Ovary (tissue), 9 donors: Measurements from ENCODE around the gene COG3. TPM values are rescaled to one million over a fixed set of nuclear protein-coding genes. Genes with fewer than 3 reads are reported as not detected.
A peak's percentile ranks its signal among the peaks of the same experiment; 100 is the strongest.
"Not testable (repeated sequence)": the region's sequence is repeated elsewhere in the genome, so short reads cannot be mapped to it uniquely, and the experiment has no call there.

Source experiments
- DNase-seq, 5 donors: peaks; one replicate each; pipeline ENCODE4 v3.0.0-alpha.2; 2019 to 2020
- H3K27ac ChIP-seq, 2 donors: fragments of 200-600 bp; one replicate each; pipeline versions ENCODE4 v1.5.1 to v1.8.0; 2019 to 2022
- H3K27me3 ChIP-seq: fragments of 200-600 bp; one replicate; pipeline ENCODE4 v1.8.0; 2022
- H3K36me3 ChIP-seq: fragments of 200-600 bp; sonication (generic); one replicate; pipeline ENCODE4 v1.5.1; 2019
- H3K4me1 ChIP-seq: one replicate; pipeline ENCODE4 v1.8.1; 2013; ENCODE audit warnings: mild to moderate bottlenecking, moderate library complexity; ENCODE audit not compliant: insufficient read depth
- H3K4me3 ChIP-seq: fragments of 200-600 bp; sonication (generic); one replicate; pipeline ENCODE4 v1.5.1; 2017
- H3K9me3 ChIP-seq, 2 donors: fragments of 200-600 bp in 1 of 2; sonication (generic) in 1 of 2; one replicate each; pipeline versions ENCODE4 v1.5.1 to v1.8.1; 2013 to 2019; ENCODE audit warnings: mild to moderate bottlenecking in 1 of 2, moderate library complexity in 1 of 2
- EP300 ChIP-seq: sonication (generic); formaldehyde crosslinking; IDR thresholded peaks from one replicate; pipeline ENCODE4 v1.6.1; 2017; ENCODE audit warnings: antibody characterized with exemption
- POLR2A ChIP-seq: fragments of 450-650 bp; IDR thresholded peaks from one replicate; pipeline ENCODE4 v1.6.1; 2017; ENCODE audit warnings: antibody characterized with exemption, mild to moderate bottlenecking, moderate library complexity
- WGBS, 3 donors: extraction: QIAGEN DNeasy Blood & Tissue Kit in 1 of 3; methylation state at CpG; one replicate each; pipeline versions ENCODE4 v1.1.5 to v1.1.7; 2013 to 2017; 5-methylcytosine and 5-hydroxymethylcytosine counted together
- intact Hi-C, 4 donors: fragments of 100-400 bp; cut with DNase I; formaldehyde crosslinking; loops; one replicate each; pipeline versions ENCODE4 v1.11.0 to v1.15.1; 2022 to 2023
- polyA plus RNA-seq, 2 donors: library from polyadenylated mRNA; stranded (reverse); fragments of 200-250 nt in 1 of 2; fragments of 350-450 nt in 1 of 2; fragmentation: Illumina TruSeq in 1 of 2; extraction: RNeasy Lipid Tissue Mini Kit (QIAGEN cat#74804) in 1 of 2; gene quantifications; one replicate each; pipeline ENCODE4 v1.2.3, GENCODE V29; 2013 to 2014
- total RNA-seq, 7 donors: library from RNA; depleted of rRNA in 2 of 7; stranded (reverse); fragments of >200 nt in 2 of 7; fragmentation: NEBNext Ultra II Directional in 3 of 7; extraction: Animal tissue kit (Norgen Biotek cat#: 25700) in 3 of 7; gene quantifications; one replicate each; pipeline versions ENCODE4 v1.1.0 to v1.2.4, GENCODE V29; 2016 to 2023
- TF ChIP-seq, protein P1 (sequence below), 3 donors: fragments of 450-650 bp in 2 of 3; fragments of 200-600 bp in 1 of 3; IDR thresholded peaks; one replicate each; pipeline versions ENCODE4 v1.5.1 to v1.8.0; 2016 to 2022; ENCODE audit warnings: antibody characterized with exemption in 3 of 3, mild to moderate bottlenecking in 1 of 3
- donor health status: DM: no; HTN: no; CAD: no; lungs with moderate emphysema.
- donor health status: DM: no; HTN: no; CAD: no.
- donor health status: Bipolar disorder and iron deficiency.
- donor health status: DM: yes; HTN: yes; CAD: no.
- donor health status: DM: no; HTN: no; CAD: no.
- donor health status: DM: yes; HTN: yes; CAD: no.

COG3 gene
- total and polyA plus RNA-seq, 9 donors = 17.1 to 37.3 (median 26.9) TPM

DNA sequence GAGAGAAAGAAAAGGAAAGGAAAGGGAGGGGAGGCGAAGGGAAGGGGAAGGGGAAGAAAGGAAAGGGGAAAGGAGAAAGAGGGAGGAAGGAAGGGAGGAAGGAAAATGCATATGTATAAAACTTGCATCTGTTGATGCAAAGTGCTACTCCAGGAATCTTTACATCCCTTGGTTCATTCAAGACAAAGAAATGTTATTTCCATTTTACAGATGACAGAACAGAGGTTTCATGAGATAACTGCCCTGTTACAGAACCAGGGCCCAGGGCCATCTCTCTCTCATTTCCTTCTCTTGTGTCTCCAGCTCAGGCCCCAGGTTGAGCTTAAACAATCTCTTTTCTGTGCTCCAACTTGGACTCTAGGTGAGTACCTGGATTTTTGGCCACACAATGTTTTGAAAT, 44.8 kb upstream of the COG3 start:
- H3K9me3 ChIP-seq = no peaks in the 10 kb centered on the region
- no peak overlapping the region for H3K27ac ChIP-seq
- H3K4me3 ChIP-seq = no peak overlapping the region
- no peaks in the 10 kb centered on the region for H3K36me3 ChIP-seq
- no peaks in the 10 kb centered on the region for H3K27me3 ChIP-seq
- no peak for DNase-seq
- TF ChIP-seq POLR2A = no peak
- TF ChIP-seq, protein P1, sequence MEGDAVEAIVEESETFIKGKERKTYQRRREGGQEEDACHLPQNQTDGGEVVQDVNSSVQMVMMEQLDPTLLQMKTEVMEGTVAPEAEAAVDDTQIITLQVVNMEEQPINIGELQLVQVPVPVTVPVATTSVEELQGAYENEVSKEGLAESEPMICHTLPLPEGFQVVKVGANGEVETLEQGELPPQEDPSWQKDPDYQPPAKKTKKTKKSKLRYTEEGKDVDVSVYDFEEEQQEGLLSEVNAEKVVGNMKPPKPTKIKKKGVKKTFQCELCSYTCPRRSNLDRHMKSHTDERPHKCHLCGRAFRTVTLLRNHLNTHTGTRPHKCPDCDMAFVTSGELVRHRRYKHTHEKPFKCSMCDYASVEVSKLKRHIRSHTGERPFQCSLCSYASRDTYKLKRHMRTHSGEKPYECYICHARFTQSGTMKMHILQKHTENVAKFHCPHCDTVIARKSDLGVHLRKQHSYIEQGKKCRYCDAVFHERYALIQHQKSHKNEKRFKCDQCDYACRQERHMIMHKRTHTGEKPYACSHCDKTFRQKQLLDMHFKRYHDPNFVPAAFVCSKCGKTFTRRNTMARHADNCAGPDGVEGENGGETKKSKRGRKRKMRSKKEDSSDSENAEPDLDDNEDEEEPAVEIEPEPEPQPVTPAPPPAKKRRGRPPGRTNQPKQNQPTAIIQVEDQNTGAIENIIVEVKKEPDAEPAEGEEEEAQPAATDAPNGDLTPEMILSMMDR (IDR thresholded peaks at IDR 0.05) = no peak
- H3K4me1 ChIP-seq = peaks cover 4% of the 10 kb centered on the region
- intact Hi-C loops = loop anchor here in 1 of 4 donors (10.0 kb wide), 1 partner anchor 45 kb away; the partner anchor contains the start of gene COG3
- 88 to 100% (median 91%) methylated on average over 1 of the region's 1 CpG for WGBS, 3 donors

DNA sequence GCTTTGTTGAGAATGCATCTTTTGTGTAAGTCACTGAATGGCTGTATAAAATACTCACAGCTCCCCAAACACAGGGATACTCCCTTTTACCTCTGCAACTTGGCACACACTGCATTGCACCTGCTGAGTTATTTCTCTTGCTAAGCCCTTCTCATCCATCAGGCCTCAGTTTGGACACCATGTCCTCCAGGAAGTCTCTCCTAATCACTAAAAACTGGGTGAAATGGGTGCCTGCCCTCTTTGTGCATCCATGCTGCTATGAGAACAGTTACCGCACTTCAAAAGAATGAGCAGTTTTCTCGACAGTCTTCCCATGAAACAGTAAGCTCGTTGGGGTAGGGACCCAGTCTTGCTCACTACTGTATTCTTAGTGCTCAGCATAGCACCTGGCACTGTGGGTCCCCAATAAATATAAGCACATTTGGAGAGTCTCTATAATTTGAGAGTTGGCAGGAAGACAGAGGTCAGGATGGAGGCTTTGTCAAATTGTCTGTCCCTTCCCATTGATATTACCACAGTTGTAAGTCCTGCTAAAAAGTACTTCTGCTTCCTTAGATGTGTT, 41.9 kb upstream of the COG3 start:
- H3K4me3 ChIP-seq = no peak overlapping the region
- no peaks in the 10 kb centered on the region for H3K9me3 ChIP-seq
- no peaks in the 10 kb centered on the region for H3K36me3 ChIP-seq
- no peak for DNase-seq
- no peak overlapping the region for H3K27ac ChIP-seq
- TF ChIP-seq, protein P1 (IDR thresholded peaks at IDR 0.05) = no peak
- TF ChIP-seq POLR2A = no peak
- 63 to 73% (median 71%) methylated on average over 3 of the region's 3 CpGs for WGBS, 3 donors
- no peaks in the 10 kb centered on the region for H3K27me3 ChIP-seq
- intact Hi-C loops = no loop called here
- no peaks in the 10 kb centered on the region for H3K4me1 ChIP-seq

DNA sequence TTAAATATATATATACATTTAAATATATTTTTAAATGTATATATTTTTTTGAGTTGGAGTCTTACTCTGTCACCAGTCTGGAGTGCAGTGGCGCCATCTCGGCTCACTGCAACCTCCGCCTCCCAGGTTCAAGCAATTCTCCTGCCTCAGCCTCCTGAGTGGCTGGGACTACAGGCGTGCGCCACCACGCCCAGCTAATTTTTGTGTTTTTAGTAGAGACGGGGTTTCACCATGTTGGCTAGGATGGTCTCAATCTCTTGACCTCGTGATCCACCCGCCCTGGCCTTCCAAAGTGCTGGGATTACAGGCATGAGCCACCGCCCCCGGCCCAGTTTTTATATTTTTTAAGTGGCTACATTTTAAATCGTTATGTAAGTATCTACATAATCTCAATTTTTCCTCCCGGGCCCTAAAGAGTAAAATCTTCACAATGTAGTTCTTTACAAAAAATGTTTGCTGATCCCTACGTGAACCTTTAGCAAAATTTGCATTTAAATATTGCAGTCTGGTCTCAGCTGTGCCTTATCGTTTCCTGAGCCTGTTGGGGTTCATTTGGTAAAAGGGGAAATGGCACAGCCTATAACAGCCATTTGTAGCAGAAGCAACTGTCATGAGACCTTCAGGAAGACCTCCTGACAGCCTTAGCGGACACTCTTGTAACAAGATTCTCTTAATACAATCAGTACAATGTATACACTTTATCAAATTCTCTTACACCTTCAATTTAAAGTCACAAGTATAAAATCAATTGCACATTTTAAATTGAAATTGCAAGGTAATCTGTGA, 38.5 kb upstream of the COG3 start:
- H3K4me1 ChIP-seq, DNase-seq, H3K9me3 ChIP-seq, H3K36me3 ChIP-seq, H3K27me3 ChIP-seq, intact Hi-C loops, H3K4me3 ChIP-seq, H3K27ac ChIP-seq: not testable (repeated sequence)
- 80 to 82% (median 81%) methylated on average over 16 of the region's 16 CpGs for WGBS, 3 donors

DNA sequence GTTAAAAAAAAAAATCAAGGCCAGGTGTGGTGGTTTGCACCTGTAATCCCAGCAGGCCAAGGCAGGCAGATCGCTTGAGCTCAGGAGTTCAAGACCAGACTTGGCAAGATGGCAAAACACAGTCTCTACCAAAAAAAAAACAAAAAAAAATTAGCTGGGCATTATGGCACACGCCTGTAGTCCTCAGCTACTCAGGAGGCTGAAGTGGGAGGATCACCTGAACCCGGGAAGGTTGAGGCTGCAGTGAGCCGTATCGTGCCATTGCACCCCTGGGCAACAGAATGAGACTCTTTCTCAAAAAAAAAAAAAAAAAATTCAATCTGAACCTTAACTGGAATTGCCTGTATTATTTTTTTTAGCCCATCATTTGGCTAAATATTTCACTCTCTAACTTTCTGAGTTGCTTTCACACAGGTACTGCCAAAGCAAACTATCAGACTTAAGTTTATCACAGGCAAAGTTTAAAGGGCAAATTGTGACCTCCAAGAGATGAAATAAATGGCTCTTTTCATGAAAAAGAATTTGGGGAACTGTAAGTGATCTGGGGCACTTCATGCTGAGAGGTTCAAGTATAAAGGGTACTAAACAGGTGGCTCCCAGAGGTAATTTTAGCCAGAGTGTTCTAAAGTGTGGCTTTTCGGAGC, 31.9 kb upstream of the COG3 start:
- Histone ChIP-seq H3K27ac (peak overlapping the region in 1 of 2 donors; percentile 20), H3K4me1 (no peaks in the 10 kb centered on the region), H3K36me3 (no peaks in the 10 kb centered on the region), H3K9me3 (no peaks in the 10 kb centered on the region), H3K27me3 (no peaks in the 10 kb centered on the region), H3K4me3 (no peak overlapping the region)
- 94 to 97% (median 95%) methylated on average over 6 of the region's 6 CpGs for WGBS, 3 donors
- intact Hi-C loops = no loop called here
- DNase-seq = no peak
- TF ChIP-seq EP300 (no peak), POLR2A (no peak)
- TF ChIP-seq, protein P1 (IDR thresholded peaks at IDR 0.05) = no peak

DNA sequence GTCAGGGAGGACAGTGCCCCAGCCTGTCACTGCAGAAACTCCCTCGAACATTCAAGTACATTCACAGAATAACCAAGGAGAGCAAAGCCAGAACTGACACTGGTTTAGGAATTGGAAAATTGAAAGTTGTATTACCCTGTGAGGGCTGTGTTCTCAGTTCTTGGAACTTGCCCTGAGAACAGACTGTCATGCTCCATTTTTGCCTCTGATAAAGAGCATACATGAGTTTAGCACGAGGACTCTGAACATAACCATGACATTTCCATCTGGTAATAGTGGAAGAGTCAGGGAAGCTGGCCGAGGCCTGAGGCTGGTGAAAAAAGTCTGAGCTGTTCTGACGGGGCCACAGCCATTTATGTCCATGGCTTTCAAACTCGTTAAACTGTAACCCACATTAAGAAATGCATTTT, 31.4 kb upstream of the COG3 start:
- TF ChIP-seq EP300 (no peak), POLR2A (no peak)
- TF ChIP-seq, protein P1 (IDR thresholded peaks at IDR 0.05) = no peak
- 62 to 68% (median 67%) methylated on average over 5 of the region's 5 CpGs for WGBS, 3 donors

More for the DNA sequence above, 31.4 kb upstream of the COG3 start:
- peak overlapping the region in 1 of 2 donors; percentile 20 for H3K27ac ChIP-seq
- H3K36me3 ChIP-seq = no peaks in the 10 kb centered on the region
- DNase-seq = no peak
- H3K4me3 ChIP-seq = no peak overlapping the region
- H3K27me3 ChIP-seq = no peaks in the 10 kb centered on the region
- no peaks in the 10 kb centered on the region for H3K9me3 ChIP-seq
- H3K4me1 ChIP-seq = no peaks in the 10 kb centered on the region
- intact Hi-C loops = no loop called here
